Activated CD8-positive, alpha-beta memory T cell treated with anti-CD3 and anti-CD28 coated beads for 36 hours (primary cell): ENCODE measurements around the gene EPS8. TPM values are rescaled to one million over a fixed set of nuclear protein-coding genes. Genes with fewer than 3 reads are reported as not detected.
"Not testable (repeated sequence)": the region's sequence is repeated elsewhere in the genome, so short reads cannot be mapped to it uniquely, and the experiment has no call there.

Source experiments
- CTCF ChIA-PET: fragments of 350-600 bp; sonication (Branson Sonifier 250); formaldehyde crosslinking; loops from one replicate; lab custom pipeline; 2021; ENCODE audit warnings: antibody characterized with exemption; lab: Charles Lee
- POLR2A ChIA-PET: fragments of 350-600 bp; sonication (Branson Sonifier 250); formaldehyde crosslinking; loops from one replicate; lab custom pipeline; 2021; ENCODE audit warnings: antibody characterized with exemption; lab: Charles Lee
- total RNA-seq, 2 experiments: library from RNA; stranded (reverse); gene quantifications; one replicate each; pipeline ENCODE4 v1.2.3, GENCODE V29; 2021

The EPS8 gene
- total RNA-seq, 2 experiments from 2014 or later, result 0.65 to 1.2 TPM

GRCh38 chr12:15770021-15770420, 19.2 kb downstream of the EPS8 start:
- POLR2A ChIA-PET, result no interaction called here
- CTCF ChIA-PET, result interaction anchor here (0.7 to 1.4 kb wide), 2 partner anchors 19 to 98 kb away, joined by 3 to 4 read pairs; partner anchors contain the start of gene EPS8

- CTCF ChIA-PET, result interaction anchor here (0.7 kb wide), 1 partner anchor 98 kb away, joined by 3 read pairs; no protein-coding TSS in a partner anchor
- POLR2A ChIA-PET, result no interaction called here
Observed at GRCh38 chr12:15769586-15769985, 19.6 kb downstream of the EPS8 start.

- ChIA-PET CTCF (no interaction called here), POLR2A (no interaction called here)
Observed at GRCh38 chr12:15767301-15767700, 21.9 kb downstream of the EPS8 start.

GRCh38 chr12:15763328-15763727, 25.9 kb downstream of the EPS8 start:
- POLR2A ChIA-PET, result no interaction called here
- CTCF ChIA-PET, result no interaction called here

- POLR2A ChIA-PET, CTCF ChIA-PET: not testable (repeated sequence)
Observed at GRCh38 chr12:15762162-15762561, 27.0 kb downstream of the EPS8 start.

- POLR2A ChIA-PET, result no interaction called here
- CTCF ChIA-PET, result no interaction called here
Observed at GRCh38 chr12:15757553-15758255, 31.5 kb downstream of the EPS8 start.

GRCh38 chr12:15756822-15757221, 32.4 kb downstream of the EPS8 start:
- ChIA-PET CTCF (no interaction called here), POLR2A (no interaction called here)

GRCh38 chr12:15754233-15754632, 35.0 kb downstream of the EPS8 start:
- POLR2A ChIA-PET, result no interaction called here
- CTCF ChIA-PET, result no interaction called here

- CTCF ChIA-PET, result no interaction called here
- POLR2A ChIA-PET, result no interaction called here
Observed at GRCh38 chr12:15752785-15753184, 36.4 kb downstream of the EPS8 start.

GRCh38 chr12:15751741-15752140, 37.4 kb downstream of the EPS8 start:
- CTCF ChIA-PET, result no interaction called here
- POLR2A ChIA-PET, result no interaction called here

- POLR2A ChIA-PET, result no interaction called here
- CTCF ChIA-PET, result no interaction called here
Observed at GRCh38 chr12:15749937-15750336, 39.3 kb downstream of the EPS8 start.

GRCh38 chr12:15741870-15742269, 47.3 kb downstream of the EPS8 start:
- CTCF ChIA-PET, POLR2A ChIA-PET: not testable (repeated sequence)

- CTCF ChIA-PET, result no interaction called here
- POLR2A ChIA-PET, result no interaction called here
Observed at GRCh38 chr12:15741082-15741481, 48.1 kb downstream of the EPS8 start.

- POLR2A ChIA-PET, CTCF ChIA-PET: not testable (repeated sequence)
Observed at GRCh38 chr12:15740389-15740788, 48.8 kb downstream of the EPS8 start.

- ChIA-PET CTCF (no interaction called here), POLR2A (no interaction called here)
Observed at GRCh38 chr12:15738438-15739015, 50.7 kb downstream of the EPS8 start.

GRCh38 chr12:15735837-15736615, 53.2 kb downstream of the EPS8 start:
- ChIA-PET CTCF (no interaction called here), POLR2A (no interaction called here)

- CTCF ChIA-PET, result no interaction called here
- POLR2A ChIA-PET, result no interaction called here
Observed at GRCh38 chr12:15733136-15733535, 56.1 kb downstream of the EPS8 start.

GRCh38 chr12:15732341-15733061, 56.7 kb downstream of the EPS8 start:
- POLR2A ChIA-PET, result no interaction called here
- CTCF ChIA-PET, result no interaction called here

- ChIA-PET CTCF (no interaction called here), POLR2A (no interaction called here)
Observed at GRCh38 chr12:15731940-15732339, 57.2 kb downstream of the EPS8 start.

- POLR2A ChIA-PET, result no interaction called here
- CTCF ChIA-PET, result no interaction called here
Observed at GRCh38 chr12:15729097-15729496, 60.1 kb downstream of the EPS8 start.
